ENCODE data around the gene TMEM244. TPM values are rescaled to one million over a fixed set of nuclear protein-coding genes. Genes with fewer than 3 reads are reported as not detected.

Gene TMEM244
- total and polyA plus RNA-seq, 2 donors = not detected

GRCh38 chr6:129785047-129785755 is 75.9 kb downstream of the TMEM244 start:
- Histone ChIP-seq H3K36me3 (ENCODE audit: control insufficient read depth in 2 of 2, insufficient read depth in 2 of 2, low read length in 1 of 2) (no peaks in the 10 kb centered on the region), H3K27me3 (ENCODE audit: control insufficient read depth in 2 of 2, insufficient read depth in 1 of 2, low read length in 1 of 2) (no peaks in the 10 kb centered on the region), H3K27ac (ENCODE audit: low read depth in 1 of 2, low read length in 1 of 2) (no peak overlapping the region), H3K9me3 (ENCODE audit: control insufficient read depth in 2 of 2, insufficient read depth in 1 of 2, low read length in 1 of 2) (no peaks in the 10 kb centered on the region), H3K4me3 (ENCODE audit: low read length in 2 of 2) (no peak overlapping the region), H3K4me1 (ENCODE audit: control insufficient read depth in 2 of 2, insufficient read depth in 2 of 2, low read length in 2 of 2) (no peaks in the 10 kb centered on the region)
- 96% methylated on average over 4 of the region's 4 CpGs for WGBS
- no peak for DNase-seq (ENCODE audit: low read depth in 6 of 9, low spot score in 9 of 9)

Other genes starting within 250 kb of the TMEM244 start
- gene ARHGAP18, start 151.1 kb downstream of the TMEM244 start, total RNA-seq = 11.8 TPM
- 8.2 TPM for gene ARHGAP18, start 151.1 kb downstream of the TMEM244 start, polyA plus RNA-seq
- 8.2 TPM for gene L3MBTL3, start 157.3 kb upstream of the TMEM244 start, total RNA-seq
- gene L3MBTL3, start 157.3 kb upstream of the TMEM244 start, polyA plus RNA-seq = 12.7 TPM

All from thymus (tissue), 11 donors.